HEK293 (cell line): ENCODE data around the gene HSD17B12.

ENCODE experiments used
- CTCF ChIP-seq: fragments of 450-650 bp; formaldehyde crosslinking; IDR thresholded peaks from 2 replicates; pipeline ENCODE4 v1.5.1; 2016; ENCODE audit warnings: missing biosample characterization, missing genetic modification characterization
- ELK4 ChIP-seq: IDR thresholded peaks from 2 replicates; pipeline ENCODE4 v1.6.1; 2011; ENCODE audit warnings: mild to moderate bottlenecking, low read depth, low read length, borderline replicate concordance
- WT1 ChIP-seq: fragments of 450-650 bp; formaldehyde crosslinking; IDR thresholded peaks from 2 replicates; pipeline ENCODE4 v1.5.1; 2016; ENCODE audit warnings: missing biosample characterization, missing genetic modification characterization
- ZNF274 ChIP-seq, 2 experiments: fragments of 200-500 bp in 1 of 2; fragments of 450-650 bp in 1 of 2; sonication (Bioruptor generic) in 1 of 2; formaldehyde crosslinking in 1 of 2; IDR thresholded peaks; 2 replicates each; pipeline versions ENCODE4 v1.5.1 to v1.6.1; 2014 to 2016; ENCODE audit warnings: borderline replicate concordance in 1 of 2, inconsistent platforms in 1 of 2, low read length in 1 of 2, missing biosample characterization in 1 of 2, missing genetic modification characterization in 1 of 2
- ZNF423 ChIP-seq: fragments of 450-650 bp; formaldehyde crosslinking; IDR thresholded peaks from 2 replicates; pipeline ENCODE4 v1.5.1; 2016; ENCODE audit warnings: missing biosample characterization, missing genetic modification characterization
- ZNF560 ChIP-seq: fragments of 450-650 bp; formaldehyde crosslinking; IDR thresholded peaks from 2 replicates; pipeline ENCODE4 v1.5.1; 2017; ENCODE audit warnings: missing biosample characterization, missing genetic modification characterization, borderline replicate concordance
- ZNF624 ChIP-seq: fragments of 450-650 bp; formaldehyde crosslinking; IDR thresholded peaks from 2 replicates; pipeline ENCODE4 v1.5.1; 2017; ENCODE audit warnings: missing biosample characterization, missing genetic modification characterization
- ZNF768 ChIP-seq: fragments of 450-650 bp; formaldehyde crosslinking; IDR thresholded peaks from 2 replicates; pipeline ENCODE4 v1.5.1; 2018; ENCODE audit warnings: missing biosample characterization, mild to moderate bottlenecking, missing genetic modification characterization
- ZSCAN4 ChIP-seq: fragments of 450-650 bp; formaldehyde crosslinking; IDR thresholded peaks from 2 replicates; pipeline ENCODE4 v1.5.1; 2017; ENCODE audit warnings: missing biosample characterization, missing genetic modification characterization

- TF ChIP-seq ZNF624 (tag by site-specific recombination) (no peak), ZNF274 (IDR thresholded peaks at IDR 0.05; ENCODE audit: low read length) (no peak), ZNF274 (tag by site-specific recombination; IDR thresholded peaks at IDR 0.05; ENCODE audit: borderline replicate concordance) (no peak), ZNF560 (tag by site-specific recombination) (no peak), ZSCAN4 (tag by site-specific recombination) (no peak), CTCF (no peak), ZNF768 (tag by site-specific recombination) (no peak), ZNF423 (no peak), ELK4 (no peak), WT1 (tag by site-specific recombination) (no peak)
Observed at GRCh38 chr11:43639920-43640319, 40.6 kb upstream of the HSD17B12 start.
